Ishikawa (cell line): ENCODE results near the gene RPS10.

Experiments
- CEBPB ChIP-seq: IDR thresholded peaks from 2 replicates; pipeline ENCODE4 v1.6.1; 2012
- CREB1 ChIP-seq: IDR thresholded peaks from 2 replicates; pipeline ENCODE4 v1.6.1; 2012; ENCODE audit warnings: low read depth
- EGR1 ChIP-seq: IDR thresholded peaks from 2 replicates; pipeline ENCODE4 v1.6.1; 2012
- EP300 ChIP-seq: IDR thresholded peaks from 2 replicates; pipeline ENCODE4 v1.6.1; 2012; ENCODE audit warnings: borderline replicate concordance
- FOXM1 ChIP-seq: IDR thresholded peaks from 2 replicates; pipeline ENCODE4 v1.6.1; 2012; ENCODE audit warnings: low read depth, borderline replicate concordance
- MAX ChIP-seq: IDR thresholded peaks from 2 replicates; pipeline ENCODE4 v1.6.1; 2012
- NFIC ChIP-seq: IDR thresholded peaks from 2 replicates; pipeline ENCODE4 v1.6.1; 2012
- RAD21 ChIP-seq: IDR thresholded peaks from 2 replicates; pipeline ENCODE4 v1.6.1; 2012; ENCODE audit warnings: low read depth
- REST ChIP-seq: IDR thresholded peaks from 2 replicates; pipeline ENCODE4 v1.6.1; 2012; ENCODE audit warnings: low read depth, mild to moderate bottlenecking
- TAF1 ChIP-seq: IDR thresholded peaks from 2 replicates; pipeline ENCODE4 v1.6.1; 2012; ENCODE audit warnings: low read depth, mild to moderate bottlenecking
- TCF12 ChIP-seq: IDR thresholded peaks from 2 replicates; pipeline ENCODE4 v1.6.1; 2012; ENCODE audit warnings: low read depth
- TEAD4 ChIP-seq: IDR thresholded peaks from 2 replicates; pipeline ENCODE4 v1.6.1; 2012
- USF1 ChIP-seq: IDR thresholded peaks from 2 replicates; pipeline ENCODE4 v1.6.1; 2012
- YY1 ChIP-seq: IDR thresholded peaks from 2 replicates; pipeline ENCODE4 v1.6.1; 2012; ENCODE audit warnings: low read depth
- ZBTB7A ChIP-seq: IDR thresholded peaks from 2 replicates; pipeline ENCODE4 v1.6.1; 2012; ENCODE audit warnings: low read depth

Gene RPS10

GRCh38 chr6:34425498-34426410, at the start of gene RPS10:
Gene RPS10, minus strand, starts transcription at chr6:34426069. Its CDS starts 848 bp downstream, at chr6:34425221.
- TF ChIP-seq NFIC (no peak), REST (peak; percentile 31; the same call in 1 of the 2 replicates), CEBPB (0 out of 2 replicates have a peak, but pooled peaks have one; percentile 1), ZBTB7A (no peak), TAF1 (peak; percentile 98), TEAD4 (no peak), YY1 (0 out of 2 replicates have a peak, but pooled peaks have one; percentile 30), RAD21 (peak; percentile 3; the same call in 1 of the 2 replicates), MAX (peak; percentile 88)

- TF ChIP-seq MAX (no peak), REST (no peak), CEBPB (no peak)
These were observed 49.4 kb upstream of the RPS10 start for GRCh38 chr6:34475238-34475682.

- TF ChIP-seq USF1: no peak
- no peak for TF ChIP-seq YY1
- TF ChIP-seq FOXM1: no peak
- TF ChIP-seq TEAD4: no peak
- no peak for TF ChIP-seq EGR1
- TF ChIP-seq CREB1: no peak
- no peak for TF ChIP-seq ZBTB7A
- TF ChIP-seq REST: no peak
- no peak for TF ChIP-seq TAF1
- no peak for TF ChIP-seq NFIC
- no peak for TF ChIP-seq CEBPB
- TF ChIP-seq MAX: no peak
- TF ChIP-seq EP300: no peak
- TF ChIP-seq TCF12: no peak
These were observed 48.9 kb upstream of the RPS10 start for GRCh38 chr6:34474754-34475153.

GRCh38 chr6:34473967-34474366, 48.1 kb upstream of the RPS10 start:
- TF ChIP-seq EGR1 (no peak), EP300 (no peak), TAF1 (no peak), ZBTB7A (no peak), CEBPB (no peak)

GRCh38 chr6:34472425-34472824, 46.6 kb upstream of the RPS10 start:
- no peak for TF ChIP-seq EGR1
- TF ChIP-seq TAF1: no peak
- TF ChIP-seq MAX: no peak
- no peak for TF ChIP-seq RAD21
- no peak for TF ChIP-seq USF1
- TF ChIP-seq TCF12: no peak
- TF ChIP-seq CREB1: no peak
- TF ChIP-seq CEBPB: no peak
- TF ChIP-seq TEAD4: no peak
- TF ChIP-seq REST: no peak
- no peak for TF ChIP-seq FOXM1
- no peak for TF ChIP-seq NFIC
